CD4-positive, alpha-beta memory T cell (primary cell): Measurements from ENCODE around the gene SYCP1. TPM values are rescaled to one million over a fixed set of nuclear protein-coding genes. Genes with fewer than 3 reads are reported as not detected.

Source experiments
- CTCF ChIA-PET: fragments of 350-600 bp; sonication (Branson Sonifier 250); formaldehyde crosslinking; loops from one replicate; lab custom pipeline; 2021; ENCODE audit warnings: inconsistent platforms; ENCODE audit not compliant: partially characterized antibody; lab: Charles Lee
- POLR2A ChIA-PET: fragments of 350-600 bp; sonication (Branson Sonifier 250); formaldehyde crosslinking; loops from one replicate; lab custom pipeline; 2021; ENCODE audit not compliant: partially characterized antibody; lab: Charles Lee
- DNase-seq, 5 donors: peaks; one replicate each; pipeline versions ENCODE4 v3.0.0 to v3.0.0-alpha.2; 2020 to 2022; ENCODE audit warnings: mixed read lengths in 1 of 5
- H3K27ac ChIP-seq: one replicate; pipeline ENCODE4 v1.7.0; 2013; ENCODE audit warnings: low read depth, low read length
- H3K27me3 ChIP-seq: 2 replicates; pipeline ENCODE4 v1.7.0; 2013; ENCODE audit warnings: mild to moderate bottlenecking, low read length, moderate library complexity; ENCODE audit not compliant: insufficient read depth
- H3K36me3 ChIP-seq: 2 replicates; pipeline ENCODE4 v1.7.0; 2013; ENCODE audit warnings: mild to moderate bottlenecking, low read length, moderate library complexity; ENCODE audit not compliant: insufficient read depth
- H3K4me1 ChIP-seq: 2 replicates; pipeline ENCODE4 v1.7.0; 2013; ENCODE audit warnings: mild to moderate bottlenecking, low read length, moderate library complexity; ENCODE audit not compliant: insufficient read depth
- H3K4me3 ChIP-seq, 2 donors: one replicate each; pipeline ENCODE4 v1.7.0; 2013; ENCODE audit warnings: low read length in 2 of 2, mild to moderate bottlenecking in 1 of 2
- H3K9me3 ChIP-seq, 2 donors: one replicate each; pipeline ENCODE4 v1.7.0; 2013; ENCODE audit warnings: low read length in 2 of 2, control low read depth in 1 of 2; ENCODE audit not compliant: control insufficient read depth in 1 of 2
- H3K27ac Mint-ChIP-seq, 7 donors: one replicate each; pipeline ENCODE4 v1.8.0; 2020 to 2021; ENCODE audit warnings: mixed read lengths in 7 of 7, mild to moderate bottlenecking in 6 of 7, inconsistent platforms in 3 of 7, moderate library complexity in 3 of 7
- H3K27me3 Mint-ChIP-seq, 2 donors: one replicate each; pipeline ENCODE4 v1.8.0; 2020 to 2021; ENCODE audit warnings: mixed read lengths in 2 of 2
- H3K36me3 Mint-ChIP-seq, 2 donors: one replicate each; pipeline ENCODE4 v1.8.0; 2020 to 2021; ENCODE audit warnings: mixed read lengths in 2 of 2, inconsistent platforms in 1 of 2, mild to moderate bottlenecking in 1 of 2
- H3K4me1 Mint-ChIP-seq, 4 donors: one replicate each; pipeline ENCODE4 v1.8.0; 2020 to 2021; ENCODE audit warnings: mixed read lengths in 4 of 4, mild to moderate bottlenecking in 1 of 4
- H3K4me3 Mint-ChIP-seq, 8 donors: one replicate each; pipeline ENCODE4 v1.8.0; 2020 to 2021; ENCODE audit warnings: mixed read lengths in 8 of 8, mild to moderate bottlenecking in 7 of 8, moderate library complexity in 6 of 8, inconsistent platforms in 3 of 8
- H3K9me3 Mint-ChIP-seq, 8 donors: one replicate each; pipeline ENCODE4 v1.8.0; 2020 to 2021; ENCODE audit warnings: mixed read lengths in 8 of 8, mild to moderate bottlenecking in 5 of 8, inconsistent platforms in 3 of 8, moderate library complexity in 1 of 8
- intact Hi-C: fragments of 100-400 bp; cut with micrococcal nuclease; formaldehyde crosslinking; loops from one replicate; pipeline ENCODE4 v1.15.1; 2023
- polyA plus RNA-seq, 2 donors: library from polyadenylated mRNA; unstranded; fragments of 300-500 nt; fragmentation: Illumina TruSeq; gene quantifications; one replicate each; pipeline ENCODE4 v1.2.3, GENCODE V29; 2021
- total RNA-seq, 2 experiments: library from RNA; stranded (reverse); gene quantifications; one replicate each; pipeline ENCODE4 v1.2.3, GENCODE V29; 2021

Gene SYCP1
- total and polyA plus RNA-seq, 4 experiments from 2014 or later = not detected

GRCh38 chr1:115031595-115031994 lies 176.9 kb downstream of the SYCP1 start:
- ChIA-PET POLR2A (no interaction called here), CTCF (interaction anchor here (0.6 kb wide), 1 partner anchor 10 kb away, joined by 3 read pairs; no protein-coding TSS in a partner anchor)
- H3K27me3 Mint-ChIP-seq = peaks cover 1 to 11% of the 10 kb centered on the region in 2 donors

GRCh38 chr1:115035652-115036051 lies 181.0 kb downstream of the SYCP1 start:
- Histone ChIP-seq H3K9me3 (no peaks in the 10 kb centered on the region), H3K36me3 (no peaks in the 10 kb centered on the region), H3K27ac (no peak overlapping the region), H3K4me3 (no peak overlapping the region), H3K4me1 (no peaks in the 10 kb centered on the region), H3K27me3 (no peaks in the 10 kb centered on the region)
- Mint-ChIP-seq H3K4me1 (no peaks in the 10 kb centered on the region), H3K27ac (no peak overlapping the region), H3K9me3 (no peaks in the 10 kb centered on the region), H3K36me3 (peaks cover 0 to 6% of the 10 kb centered on the region in 2 donors), H3K4me3 (no peak overlapping the region), H3K27me3 (peaks cover 0 to 2% of the 10 kb centered on the region in 2 donors)
- DNase-seq = no peak
- POLR2A ChIA-PET = no interaction called here
- CTCF ChIA-PET = interaction anchor here (4.1 kb wide), 1 partner anchor 17 kb away, joined by 20 read pairs; no protein-coding TSS in a partner anchor
- intact Hi-C loops = no loop called here

More at GRCh38 chr1:115031595-115031994, 176.9 kb downstream of the SYCP1 start:
- Histone ChIP-seq H3K9me3 (no peaks in the 10 kb centered on the region), H3K36me3 (no peaks in the 10 kb centered on the region), H3K27ac (no peak overlapping the region), H3K4me1 (no peaks in the 10 kb centered on the region), H3K27me3 (no peaks in the 10 kb centered on the region), H3K4me3 (no peak overlapping the region)
- Mint-ChIP-seq H3K36me3 (no peaks in the 10 kb centered on the region), H3K4me3 (no peak overlapping the region), H3K9me3 (no peaks in the 10 kb centered on the region), H3K27ac (no peak overlapping the region), H3K4me1 (no peaks in the 10 kb centered on the region)
- intact Hi-C loops = no loop called here
- no peak for DNase-seq

- H3K9me3 Mint-ChIP-seq = peaks cover 0 to under 1% (median 0%) of the 10 kb centered on the region in 8 donors
- Histone ChIP-seq H3K27me3 (no peaks in the 10 kb centered on the region), H3K4me3 (no peak overlapping the region), H3K4me1 (no peaks in the 10 kb centered on the region), H3K9me3 (no peaks in the 10 kb centered on the region), H3K36me3 (no peaks in the 10 kb centered on the region), H3K27ac (no peak overlapping the region)
- intact Hi-C loops = no loop called here
- H3K4me1 Mint-ChIP-seq = no peaks in the 10 kb centered on the region
- H3K27ac Mint-ChIP-seq = no peak overlapping the region
- DNase-seq = no peak
- peaks cover 0 to 12% of the 10 kb centered on the region in 2 donors for H3K36me3 Mint-ChIP-seq
- ChIA-PET CTCF (interaction anchor here (4.1 to 6.8 kb wide), 2 partner anchors 16 kb away, joined by 20 to 49 read pairs; no protein-coding TSS in a partner anchor), POLR2A (no interaction called here)
- peaks cover 0 to 2% of the 10 kb centered on the region in 2 donors for H3K27me3 Mint-ChIP-seq
- H3K4me3 Mint-ChIP-seq = no peak overlapping the region
These were observed 182.3 kb downstream of the SYCP1 start for GRCh38 chr1:115036814-115037507.

- no peak for DNase-seq
- CTCF ChIA-PET = interaction anchor here (6.8 kb wide), 1 partner anchor 12 kb away, joined by 49 read pairs; no protein-coding TSS in a partner anchor
- Histone ChIP-seq H3K4me3 (no peak overlapping the region), H3K27ac (no peak overlapping the region), H3K36me3 (no peaks in the 10 kb centered on the region), H3K27me3 (no peaks in the 10 kb centered on the region), H3K9me3 (no peaks in the 10 kb centered on the region), H3K4me1 (no peaks in the 10 kb centered on the region)
- H3K9me3 Mint-ChIP-seq = peaks cover 0 to 9% (median 2%) of the 10 kb centered on the region in 8 donors
- no peaks in the 10 kb centered on the region for H3K4me1 Mint-ChIP-seq
- H3K27ac Mint-ChIP-seq = no peak overlapping the region
- no peaks in the 10 kb centered on the region for H3K27me3 Mint-ChIP-seq
- POLR2A ChIA-PET = no interaction called here
- no peak overlapping the region for H3K4me3 Mint-ChIP-seq
- H3K36me3 Mint-ChIP-seq = peaks cover 16 to 33% of the 10 kb centered on the region in 2 donors
- intact Hi-C loops = no loop called here
These were observed 185.8 kb downstream of the SYCP1 start for GRCh38 chr1:115040501-115040900.

GRCh38 chr1:115041654-115042053 lies 187.0 kb downstream of the SYCP1 start:
- Mint-ChIP-seq H3K4me3 (no peak overlapping the region), H3K9me3 (peaks cover 0 to 9% (median 4%) of the 10 kb centered on the region in 8 donors), H3K27me3 (no peaks in the 10 kb centered on the region), H3K27ac (no peak overlapping the region), H3K36me3 (peaks cover 16 to 39% of the 10 kb centered on the region in 2 donors), H3K4me1 (no peaks in the 10 kb centered on the region)
- no peak for DNase-seq
- intact Hi-C loops = no loop called here
- H3K4me3 ChIP-seq = no peak overlapping the region
- H3K36me3 ChIP-seq = no peaks in the 10 kb centered on the region
- no peaks in the 10 kb centered on the region for H3K9me3 ChIP-seq
- CTCF ChIA-PET = interaction anchor here (6.8 kb wide), 1 partner anchor 11 kb away, joined by 49 read pairs; no protein-coding TSS in a partner anchor
- no peaks in the 10 kb centered on the region for H3K4me1 ChIP-seq
- no peak overlapping the region for H3K27ac ChIP-seq
- no peaks in the 10 kb centered on the region for H3K27me3 ChIP-seq
- POLR2A ChIA-PET = no interaction called here

Other genes starting within 250 kb of the SYCP1 start
- under 1 TPM; 0.76 to 0.78 TPM for gene DENND2C, start 184.8 kb upstream of the SYCP1 start, total RNA-seq
- under 1 TPM; 0.45 to 0.56 TPM for gene DENND2C, start 184.8 kb upstream of the SYCP1 start, polyA plus RNA-seq
- gene AMPD1, start 159.3 kb upstream of the SYCP1 start, total RNA-seq = not detected
- not detected for gene AMPD1, start 159.3 kb upstream of the SYCP1 start, polyA plus RNA-seq
- gene NRAS, start 138.1 kb upstream of the SYCP1 start, total RNA-seq = 10 to 100 TPM; 22.0 to 22.3 TPM
- gene NRAS, start 138.1 kb upstream of the SYCP1 start, polyA plus RNA-seq = 10 to 100 TPM; 18.0 to 29.3 TPM
- 100 to 1,000 TPM; 530 to 559 TPM for gene CSDE1, start 96.9 kb upstream of the SYCP1 start, total RNA-seq
- gene CSDE1, start 96.9 kb upstream of the SYCP1 start, polyA plus RNA-seq = 100 to 1,000 TPM; 391 to 444 TPM
- 10 to 100 TPM; 66.6 to 67.1 TPM for gene SIKE1, start 74.2 kb upstream of the SYCP1 start, total RNA-seq
- gene SIKE1, start 74.2 kb upstream of the SYCP1 start, polyA plus RNA-seq = 10 to 100 TPM; 35.4 to 36.8 TPM
- not detected for gene TSHB, start 175.0 kb downstream of the SYCP1 start, total RNA-seq
- not detected for gene TSHB, start 175.0 kb downstream of the SYCP1 start, polyA plus RNA-seq
- gene TSPAN2, start 234.6 kb downstream of the SYCP1 start, total RNA-seq = 1 to 10 TPM; 1.3 to 3.5 TPM
- 10 to 100 TPM; 20.8 to 21.8 TPM for gene TSPAN2, start 234.6 kb downstream of the SYCP1 start, polyA plus RNA-seq